GM18951 (cell line): ENCODE data around the gene ZNF75A.
"Not testable (repeated sequence)": the region's sequence is repeated elsewhere in the genome, so short reads cannot be mapped to it uniquely, and the experiment has no call there.

Experiments
- POLR2A ChIP-seq: IDR thresholded peaks from 4 replicates; pipeline ENCODE4 v1.6.1; 2011; ENCODE audit warnings: mild to moderate bottlenecking; ENCODE audit not compliant: insufficient read length, insufficient read depth; ENCODE audit errors: extremely low read depth
- in situ Hi-C: fragments of 300-500 bp; cut with MboI; formaldehyde crosslinking; loops from one replicate; pipeline ENCODE4 v1.12.0; 2022; ENCODE audit warnings: low sequenced_read_pairs, mixed read lengths, inconsistent platforms; ENCODE audit not compliant: unreplicated experiment

The ZNF75A gene

DNA sequence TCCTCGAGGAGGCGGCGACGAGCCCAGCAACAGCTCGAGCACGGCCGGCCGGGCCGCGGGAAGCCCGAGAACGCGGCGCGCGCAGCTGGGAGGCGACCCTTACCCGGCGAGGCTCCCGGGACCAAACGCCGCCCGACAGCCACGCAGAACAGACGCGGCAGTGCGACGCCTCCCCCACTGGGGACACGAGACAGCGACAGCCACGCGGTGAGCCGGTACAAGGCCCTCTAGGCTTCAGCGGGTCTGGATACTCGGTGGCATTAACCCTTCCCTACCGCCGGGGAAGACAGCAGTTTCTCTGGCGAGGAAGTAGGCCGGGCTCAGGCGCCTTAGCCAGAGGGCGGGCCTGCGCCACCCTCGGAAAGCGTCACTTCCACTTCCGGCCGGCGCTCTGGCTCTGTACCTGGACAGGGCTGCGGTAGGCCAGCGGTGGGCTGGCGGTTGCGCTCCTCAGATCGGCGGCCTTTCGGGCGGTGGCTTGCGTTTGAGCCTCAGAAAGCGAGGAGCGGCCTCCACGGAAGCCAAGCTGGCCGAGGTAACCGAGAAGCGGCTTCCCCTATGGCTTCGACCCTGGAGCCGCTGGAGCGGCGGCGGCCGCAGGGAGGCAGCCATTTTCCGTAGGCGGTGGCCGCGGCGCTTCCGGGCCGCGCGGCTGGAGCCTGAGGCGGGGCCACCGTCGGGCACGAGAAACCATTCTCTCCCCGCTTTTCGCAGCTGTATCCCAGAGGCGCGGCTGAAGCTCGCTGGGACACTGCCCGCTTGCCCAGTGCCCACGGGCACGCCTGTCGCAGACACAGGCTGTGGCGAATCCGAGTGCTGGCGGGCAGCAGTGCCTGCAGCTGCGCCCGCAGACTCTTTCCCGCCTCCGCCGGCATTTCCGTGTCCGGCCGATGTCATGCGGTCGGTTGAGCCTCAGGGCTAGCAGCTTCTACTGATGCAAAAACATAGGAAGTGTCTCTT lies at the start of gene ZNF75A, which contains the start of gene TIGD7:
Gene ZNF75A, plus strand, starts transcription at position 389 of the 960 bp plus-strand sequence. CDS start 2,932 bp downstream, outside the sequence.
Gene TIGD7, minus strand, starts transcription at position 322 of the 960 bp plus-strand sequence. CDS start 4,816 bp downstream, outside the sequence.
- peak; percentile 95 for TF ChIP-seq POLR2A
- in situ Hi-C loops, result no loop called here

DNA sequence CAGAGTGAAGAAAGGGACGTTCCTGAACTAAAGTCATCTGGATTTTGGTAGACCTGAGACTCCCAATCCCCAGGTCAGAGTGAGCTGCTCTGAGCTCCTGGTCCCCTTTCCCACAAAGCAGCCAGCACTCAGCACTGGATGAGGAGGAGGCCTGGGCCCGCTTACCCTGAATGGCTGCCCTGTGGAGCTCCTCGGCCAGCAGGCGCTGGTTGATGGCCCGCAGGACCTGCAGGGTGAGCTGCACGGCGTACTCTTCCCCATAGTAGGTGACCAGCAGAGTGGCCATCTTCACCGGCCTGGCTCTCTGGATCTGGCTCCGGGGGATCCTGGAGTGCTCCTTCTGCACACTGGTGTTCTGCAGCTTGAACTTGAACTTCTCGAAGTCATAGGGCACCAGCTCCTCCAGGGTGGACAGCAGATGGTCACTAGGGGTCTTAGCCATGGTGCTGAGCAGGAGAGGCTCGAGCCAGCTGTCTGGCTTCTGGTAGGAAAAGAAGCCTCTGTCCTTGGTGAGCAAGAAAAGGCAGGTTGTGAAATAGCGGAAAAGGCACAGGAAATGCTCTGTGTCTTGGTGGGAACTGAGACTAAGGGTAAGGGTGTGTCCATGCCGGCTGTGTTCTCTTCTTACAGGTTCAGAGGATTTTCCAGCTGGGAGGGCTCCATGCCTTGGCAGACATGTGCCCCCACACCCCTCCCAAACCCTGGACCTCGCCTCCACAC lies 49.0 kb upstream of the ZNF75A start, which contains the start of gene MEFV:
Gene MEFV, minus strand, starts transcription at position 488 of the 720 bp plus-strand sequence. Its CDS starts 46 bp downstream, at position 442.
- in situ Hi-C loops, result no loop called here
- no peak for TF ChIP-seq POLR2A

DNA sequence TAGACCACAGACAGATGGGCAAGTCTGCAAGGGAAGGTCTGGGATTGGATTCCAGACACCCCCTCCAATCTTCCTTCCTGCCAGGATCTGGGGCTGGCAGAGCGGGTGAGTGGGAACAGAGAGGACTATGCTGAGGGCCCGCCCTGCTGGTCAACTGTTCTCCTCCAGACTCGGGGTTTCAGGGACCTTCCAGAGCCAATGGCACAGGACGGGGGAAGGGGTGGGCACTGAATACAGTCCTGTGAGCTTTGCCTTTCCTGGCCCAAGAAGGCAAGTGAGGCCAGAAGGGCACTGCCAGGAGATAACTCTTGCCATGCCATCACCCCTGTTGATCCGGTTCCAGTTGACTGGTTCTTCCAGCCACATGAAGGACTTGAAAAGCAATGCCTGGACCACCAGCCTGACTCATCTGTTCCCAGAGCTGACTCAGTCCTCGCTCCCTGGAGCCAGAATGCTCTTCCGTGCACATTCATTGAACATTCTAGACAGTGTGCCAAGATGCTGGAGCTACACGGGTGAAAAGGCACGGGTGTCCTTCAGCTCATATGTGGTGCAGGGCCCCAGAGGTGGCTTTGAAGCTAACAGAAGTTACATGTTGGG lies 48.3 kb upstream of the ZNF75A start:
- TF ChIP-seq POLR2A, result no peak
- in situ Hi-C loops, result no loop called here

DNA sequence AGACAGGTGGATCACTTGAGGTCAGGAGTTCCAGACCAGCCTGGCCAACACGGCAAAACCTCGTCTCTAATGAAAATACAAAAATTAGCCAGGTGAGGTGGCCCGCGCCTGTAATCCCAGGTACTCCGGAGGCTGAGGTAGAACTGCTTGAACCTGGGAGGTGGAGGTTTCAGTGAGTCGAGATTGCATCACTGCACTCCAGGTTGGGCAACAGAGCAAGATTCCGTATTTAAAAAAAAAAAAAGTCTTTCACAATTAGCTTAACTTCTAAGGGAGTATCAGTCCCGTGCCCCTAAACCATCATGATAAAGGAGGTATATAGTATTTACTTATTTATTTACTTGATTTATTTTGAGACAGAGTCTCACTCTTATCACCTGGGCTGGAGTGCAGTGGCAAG lies 45.5 kb upstream of the ZNF75A start:
- in situ Hi-C loops, result no loop called here
- no peak for TF ChIP-seq POLR2A

DNA sequence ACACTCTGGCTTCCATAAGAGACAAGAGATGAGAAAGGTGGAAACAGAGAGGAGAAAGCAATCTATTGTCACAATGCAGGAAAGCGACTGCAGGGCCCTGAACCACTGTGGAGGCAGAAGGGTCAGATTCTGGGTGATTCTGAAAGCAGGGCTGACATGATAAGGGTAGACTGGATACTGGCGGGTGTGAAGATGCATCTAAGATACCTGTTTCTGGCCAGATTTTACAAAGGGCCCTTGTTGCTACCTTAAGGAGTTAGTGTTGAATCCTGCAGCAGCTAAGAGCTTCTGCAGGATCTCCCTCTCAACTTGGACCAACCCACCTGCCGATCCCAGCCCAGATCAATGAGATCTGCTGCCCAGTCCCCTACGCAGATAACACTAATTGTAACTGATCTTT lies 42.8 kb upstream of the ZNF75A start:
- TF ChIP-seq POLR2A, result no peak
- in situ Hi-C loops, result no loop called here

DNA sequence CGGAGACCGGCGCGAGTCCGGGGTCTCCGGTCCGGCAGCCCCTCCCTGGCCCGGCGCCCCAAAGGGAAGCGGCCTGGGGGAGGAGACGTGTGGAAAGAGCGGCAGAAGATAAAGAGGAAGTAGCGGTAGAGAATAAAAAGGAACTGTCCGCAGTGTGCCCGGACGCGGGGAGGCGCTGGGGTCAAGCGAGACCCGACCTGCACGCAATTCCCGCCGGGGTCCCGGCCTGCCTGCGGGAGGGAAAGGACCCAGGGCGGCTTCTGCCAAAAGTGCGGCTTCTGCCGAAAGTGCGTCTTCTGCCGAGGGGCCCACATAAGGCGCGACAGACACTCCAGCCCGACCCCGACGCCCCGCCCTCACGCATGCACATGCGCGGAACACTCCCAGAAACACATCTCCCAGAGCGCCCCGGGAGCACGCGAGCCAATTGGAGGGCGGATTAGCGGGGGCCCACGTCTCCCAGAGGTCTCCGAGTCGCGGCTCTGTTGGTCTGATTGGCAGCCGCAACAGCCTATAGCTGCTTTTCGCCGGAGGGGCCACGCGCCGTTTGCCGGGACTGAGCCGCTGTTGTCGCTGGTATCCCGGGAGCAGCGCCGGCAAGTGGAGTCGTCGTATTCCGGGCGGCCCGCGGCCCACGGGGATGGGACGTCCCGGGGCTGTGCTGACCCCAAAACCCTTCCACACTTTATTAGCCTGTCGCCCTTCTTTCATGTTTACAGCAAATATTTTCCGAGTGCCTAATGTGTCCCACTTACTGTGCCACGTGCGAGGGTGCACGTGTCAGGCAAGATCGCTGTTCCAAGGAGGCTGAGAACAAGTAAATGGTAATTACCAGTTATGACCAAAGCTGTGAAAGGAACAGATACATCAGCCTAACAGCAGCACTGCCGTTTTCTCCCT lies 40.9 kb upstream of the ZNF75A start:
- in situ Hi-C loops, result no loop called here

DNA sequence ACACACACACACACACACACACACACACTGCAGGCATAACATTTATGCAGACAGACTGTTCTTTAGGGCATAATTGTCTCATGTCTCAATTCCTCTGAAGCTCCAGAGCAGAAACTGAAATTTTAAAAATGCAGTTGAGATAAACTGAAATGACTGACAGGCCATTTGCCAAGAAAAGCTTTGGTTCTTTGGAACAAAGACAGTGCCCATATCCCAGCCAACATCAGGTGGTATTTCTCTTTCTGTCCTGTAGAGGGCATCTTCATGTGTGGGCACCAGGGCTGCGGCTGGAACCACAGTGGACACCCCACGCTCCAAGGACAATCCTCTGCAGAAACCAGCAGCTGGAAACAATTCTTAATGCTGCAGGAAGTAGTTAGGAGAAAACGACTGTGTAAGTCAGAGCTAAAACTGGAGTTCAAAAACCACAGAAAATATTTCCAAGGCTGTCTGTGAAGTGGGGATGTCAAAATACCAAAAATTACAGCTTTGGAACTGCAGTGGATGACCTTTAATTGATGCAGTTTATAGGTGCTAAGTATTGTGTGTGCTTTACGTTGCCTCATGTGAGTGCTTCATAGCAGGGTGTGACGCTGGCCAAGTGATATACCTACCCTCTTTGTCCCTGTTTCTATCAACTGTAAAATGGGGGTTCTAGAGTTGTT lies 38.3 kb upstream of the ZNF75A start:
- in situ Hi-C loops, result no loop called here
- no peak for TF ChIP-seq POLR2A

More for the DNA sequence above, 40.9 kb upstream of the ZNF75A start:
- TF ChIP-seq POLR2A, result peak; percentile 85

DNA sequence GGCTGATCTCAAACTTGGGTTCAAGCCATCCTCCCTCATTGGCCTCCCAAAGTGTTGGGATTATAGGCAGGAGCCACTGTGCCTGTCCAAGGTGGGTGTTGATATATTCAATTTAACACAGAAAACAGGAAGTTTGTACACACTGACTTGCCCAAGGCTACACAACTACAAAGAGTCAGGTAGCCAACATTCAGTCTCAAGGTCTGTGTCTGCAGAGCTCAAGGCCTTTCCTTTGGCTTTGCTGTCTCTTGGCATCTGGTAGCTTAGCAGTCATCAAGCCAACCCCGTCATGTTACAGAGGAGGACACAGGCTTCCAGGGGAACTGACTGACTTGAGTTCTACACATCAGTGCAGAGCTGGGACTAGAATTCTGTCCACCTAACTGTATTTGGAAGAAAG lies 37.0 kb upstream of the ZNF75A start:
- in situ Hi-C loops, result no loop called here
- TF ChIP-seq POLR2A, result no peak

DNA sequence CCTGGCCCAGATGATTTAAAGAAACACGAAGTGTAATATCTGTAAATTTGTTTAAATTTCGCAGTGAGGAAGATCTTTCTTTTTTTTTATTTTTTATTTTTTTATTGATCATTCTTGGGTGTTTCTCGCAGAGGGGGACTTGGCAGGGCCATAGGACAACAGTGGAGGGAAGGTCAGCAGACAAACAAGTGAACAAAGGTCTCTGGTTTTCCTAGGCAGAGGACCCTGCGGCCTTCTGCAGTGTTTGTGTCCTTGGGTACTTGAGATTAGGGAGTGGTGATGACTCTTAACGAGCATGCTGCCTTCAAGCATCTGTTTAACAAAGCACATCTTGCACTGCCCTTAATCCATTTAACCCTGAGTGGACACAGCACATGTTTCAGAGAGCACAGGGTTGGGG lies 34.6 kb upstream of the ZNF75A start:
- in situ Hi-C loops, result not testable (repeated sequence)

DNA sequence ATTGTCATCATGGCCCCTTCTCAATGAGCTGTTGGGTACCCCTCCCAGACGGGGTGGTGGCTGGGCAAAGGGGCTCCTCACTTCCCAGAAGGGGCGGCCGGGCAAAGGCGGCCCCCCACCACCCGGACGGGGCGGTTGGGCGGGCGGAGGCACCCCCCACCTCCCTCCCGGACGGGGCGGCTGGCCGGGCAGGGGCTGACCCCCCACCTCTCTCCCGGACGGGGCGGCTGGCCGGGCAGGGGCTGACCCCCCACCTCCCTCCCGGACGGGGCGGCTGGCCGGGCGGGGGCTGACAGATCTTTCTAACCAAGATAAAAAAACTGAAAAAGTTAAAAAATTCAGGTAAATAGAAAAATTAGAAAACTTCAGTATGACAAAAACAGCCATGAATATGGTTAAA lies 34.0 kb upstream of the ZNF75A start:
- in situ Hi-C loops, result not testable (repeated sequence)

DNA sequence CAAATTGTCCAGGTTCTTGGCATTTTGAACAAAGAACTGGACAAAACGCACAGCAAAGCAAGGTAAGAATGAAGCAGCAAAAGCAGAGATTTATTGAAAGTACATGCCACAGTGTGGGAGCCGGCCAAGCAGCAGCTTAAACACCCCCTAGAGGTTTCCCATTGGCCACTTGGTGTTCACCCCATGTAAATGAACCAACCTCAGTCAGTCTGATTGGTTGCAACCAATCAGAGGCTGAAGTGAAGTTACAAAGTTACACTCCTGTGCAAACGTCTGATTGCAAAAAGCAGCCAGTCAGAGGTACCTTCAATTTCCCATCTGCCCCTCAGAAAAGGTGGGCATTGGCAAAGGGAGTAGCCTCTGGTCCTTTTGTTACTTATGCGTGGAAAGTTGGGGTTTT lies 30.8 kb upstream of the ZNF75A start:
- in situ Hi-C loops, result no loop called here
- TF ChIP-seq POLR2A, result no peak

DNA sequence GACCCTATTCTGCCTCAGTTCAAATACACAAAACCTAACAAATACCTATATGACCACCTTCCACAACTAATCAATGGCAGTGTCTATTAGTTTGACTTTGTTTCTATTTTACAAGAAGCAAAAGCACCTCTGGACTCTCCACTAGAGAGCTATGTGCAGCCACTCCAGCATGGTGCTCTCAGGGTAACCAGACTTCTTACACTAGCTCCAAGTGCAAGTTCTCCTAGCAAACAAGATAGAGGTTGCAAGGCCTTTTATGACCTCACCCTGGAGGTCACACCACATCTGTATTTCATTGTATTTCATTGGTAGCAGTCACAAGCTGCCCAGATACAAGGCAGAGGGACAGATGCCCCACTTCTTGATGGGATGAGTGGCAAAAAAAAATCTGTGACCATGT lies 30.4 kb upstream of the ZNF75A start:
- TF ChIP-seq POLR2A, result no peak
- in situ Hi-C loops, result no loop called here
